ENCODE results near the gene WDR45B.

- TF ChIP-seq POLR2A (IDR thresholded peaks at IDR 0.05; ENCODE audit: low read depth, low read length) (no peak), CTCF (IDR thresholded peaks at IDR 0.05; ENCODE audit: extremely low read depth in 1 of 2, insufficient read depth in 1 of 2, low read depth in 1 of 2, low read length in 2 of 2) (no peak), EZH2 (IDR thresholded peaks at IDR 0.05; ENCODE audit: borderline replicate concordance, low read depth, low read length, severe bottlenecking) (no peak), POLR2AphosphoS5 (IDR thresholded peaks at IDR 0.05; ENCODE audit: insufficient read depth, low read depth, low read length) (no peak), FOS (IDR thresholded peaks at IDR 0.05; ENCODE audit: borderline replicate concordance, insufficient read depth, low read length) (no peak), GATA2 (IDR thresholded peaks at IDR 0.05; ENCODE audit: insufficient read depth, insufficient read length, low read depth, low read length) (no peak)
These were observed 48.3 kb downstream of the WDR45B start for GRCh38 chr17:82599674-82600661.
